ENCODE measurements around the gene CREM.
"Not testable (repeated sequence)": the region's sequence is repeated elsewhere in the genome, so short reads cannot be mapped to it uniquely, and the experiment has no call there.

The CREM gene

DNA sequence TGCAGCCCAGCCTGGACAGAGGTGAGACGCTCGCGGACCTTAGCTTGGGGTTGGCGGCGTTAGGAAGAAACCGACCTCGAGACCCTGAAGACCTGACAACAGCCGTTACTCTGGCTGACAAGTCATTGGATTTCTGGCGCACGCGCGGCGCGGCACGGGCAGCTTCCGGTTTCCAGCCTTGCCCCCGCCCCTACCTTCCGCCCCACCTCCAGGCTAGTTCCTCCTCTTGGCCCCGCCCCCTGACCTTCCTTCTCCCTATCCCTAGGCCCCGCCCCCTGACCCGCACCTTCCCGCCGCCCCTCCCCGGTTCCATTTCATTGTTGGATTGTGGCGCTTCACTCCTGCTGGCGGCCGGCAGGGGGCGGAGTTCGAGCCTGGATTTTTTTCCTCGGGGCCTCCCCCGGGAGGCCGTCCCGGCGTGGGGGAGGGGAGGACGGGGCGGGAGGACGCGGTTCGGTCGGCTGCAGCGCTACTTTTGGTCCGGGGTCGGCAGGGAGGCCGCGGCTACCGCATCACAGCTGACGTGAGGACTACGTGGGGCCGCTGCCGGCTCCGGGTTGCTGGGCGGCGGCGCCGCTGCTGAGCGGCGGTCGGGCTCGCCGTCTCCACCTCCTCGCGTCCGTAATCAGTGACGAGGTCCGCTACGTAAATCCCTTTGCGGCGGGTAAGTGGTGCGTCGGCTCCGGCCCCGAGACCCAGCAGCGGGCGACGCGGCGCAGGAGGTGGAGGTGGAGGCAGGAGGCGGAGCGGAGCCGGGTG lies at the start of gene CREM:
CREM (plus strand) TSS at position 317 of the 759 bp plus-strand sequence. CDS start 10,990 bp downstream, outside the sequence.
- peak; percentile 99 to 100 for DNase-seq (ENCODE audit: low read depth in 2 of 2)

GRCh38 chr10:35079265-35079664 lies 47.4 kb upstream of the CREM start:
- no peak for DNase-seq (ENCODE audit: low read depth in 2 of 2)

DNA sequence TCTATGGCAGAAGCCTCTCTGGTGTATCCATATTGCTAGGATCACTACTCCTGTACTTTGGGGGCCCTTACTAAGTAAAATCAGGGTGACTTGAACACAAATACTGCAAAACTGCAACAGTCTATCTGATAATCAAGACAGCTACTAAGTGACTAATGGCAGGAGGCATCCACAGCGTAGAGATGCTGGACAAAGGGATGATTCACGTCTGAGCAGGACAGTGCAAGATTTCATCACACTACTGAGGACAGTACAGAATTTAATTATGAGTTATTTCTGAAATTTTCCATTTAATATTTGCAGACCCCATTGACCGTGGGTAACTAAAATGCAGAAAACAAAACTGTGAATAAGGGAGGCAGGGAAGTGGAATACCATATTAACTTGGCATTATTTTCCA lies 46.9 kb upstream of the CREM start:
- no peak for DNase-seq (ENCODE audit: low read depth in 2 of 2)

- DNase-seq (ENCODE audit: low read depth in 2 of 2): not testable (repeated sequence)
These were observed 46.4 kb upstream of the CREM start for GRCh38 chr10:35080261-35080660.

DNA sequence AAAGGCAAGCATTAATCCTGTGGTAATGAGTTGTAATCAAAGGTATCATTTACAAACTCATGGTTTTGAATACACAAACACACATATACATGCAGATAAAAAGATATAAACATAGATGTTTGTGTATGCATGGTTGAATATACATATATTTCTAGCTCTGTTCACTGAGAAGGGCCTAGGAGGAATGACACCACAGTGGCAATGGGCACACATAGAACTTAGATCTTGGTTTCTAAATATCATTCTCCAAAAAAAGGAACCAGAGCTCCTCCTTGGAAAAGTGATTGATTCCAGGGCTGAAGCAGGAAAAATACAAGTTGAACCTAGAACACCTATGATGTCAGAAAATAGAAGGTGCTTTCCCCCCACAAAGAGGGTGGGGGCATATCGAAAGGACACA lies 43.4 kb upstream of the CREM start:
- no peak for DNase-seq (ENCODE audit: low read depth in 2 of 2)

DNA sequence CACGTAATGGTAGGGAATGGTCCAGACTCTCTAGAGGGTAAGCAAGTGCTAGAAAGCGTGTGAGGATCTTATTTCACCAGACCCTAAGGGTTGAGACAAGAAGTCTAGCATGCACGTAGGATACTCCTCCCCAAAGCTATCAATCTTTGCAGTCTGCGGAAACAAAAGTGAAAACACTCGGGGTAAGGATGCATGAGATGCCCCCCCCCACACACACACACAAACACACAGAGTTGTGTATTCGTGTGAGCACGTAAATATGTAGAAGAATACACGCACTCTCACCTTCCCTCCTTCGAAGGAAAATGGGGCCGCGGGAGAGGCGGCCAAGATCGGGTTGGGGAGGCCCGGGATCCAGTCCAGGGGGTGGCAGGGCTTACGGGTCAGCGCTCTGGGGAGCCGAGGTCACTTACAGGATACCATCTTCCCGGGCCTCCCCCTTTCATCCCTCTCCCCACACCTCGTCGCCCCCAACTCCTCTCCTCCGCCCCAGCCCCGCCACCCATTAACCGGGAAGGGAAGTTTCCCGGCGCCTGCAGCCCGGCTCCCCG lies 37.0 kb upstream of the CREM start:
- DNase-seq (ENCODE audit: low read depth in 2 of 2): peak in 1 of 2 donors; percentile 2

GRCh38 chr10:35090162-35090954 lies 36.3 kb upstream of the CREM start, which contains the start of gene CUL2:
TSS of gene CUL2 (minus strand) at chr10:35090341. CDS start at chr10:35071317, 19,024 bp downstream.
- DNase-seq (ENCODE audit: low read depth in 2 of 2): peak; percentile 83

DNA sequence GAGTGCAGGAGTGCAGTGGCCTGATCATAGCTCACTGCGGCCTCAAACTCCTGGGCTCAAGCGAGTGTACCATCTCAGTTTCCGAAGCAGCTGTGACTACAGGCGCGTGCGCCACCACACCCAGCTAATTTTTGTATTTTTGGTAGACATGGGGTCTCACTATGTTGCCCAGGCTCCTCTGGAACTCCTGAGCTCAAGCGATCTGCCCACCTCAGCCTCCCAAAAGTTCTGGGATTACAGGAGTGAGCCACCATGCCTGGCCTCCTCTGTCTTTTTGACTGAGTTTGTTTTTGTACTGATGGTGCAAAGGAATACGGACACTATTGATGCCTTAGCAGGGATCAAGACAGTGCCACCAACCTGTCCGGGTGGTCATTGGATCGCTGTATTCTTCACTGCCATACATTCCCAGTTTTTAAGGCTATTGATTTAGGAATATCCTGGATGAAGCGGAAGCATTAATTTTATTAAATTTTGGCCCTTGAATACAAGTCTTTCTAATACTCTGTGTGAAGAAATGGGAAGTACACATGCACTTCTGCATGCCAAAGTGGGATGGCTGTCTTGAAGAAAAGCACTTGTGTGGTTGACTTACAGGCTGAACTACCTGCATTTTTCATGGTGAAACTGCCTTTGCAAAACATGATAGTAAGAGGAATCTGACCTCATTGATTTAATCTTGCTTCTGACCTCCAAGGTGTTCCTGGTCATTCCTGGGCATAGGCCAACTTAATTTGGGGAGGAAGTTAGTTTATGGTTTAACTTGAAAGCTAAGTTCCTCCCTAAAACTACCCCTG lies 34.5 kb upstream of the CREM start:
- no peak for DNase-seq (ENCODE audit: low read depth in 2 of 2)

GRCh38 chr10:35092851-35093250 lies 33.8 kb upstream of the CREM start:
- DNase-seq (ENCODE audit: low read depth in 2 of 2): no peak

GRCh38 chr10:35096312-35096711 lies 30.3 kb upstream of the CREM start:
- no peak for DNase-seq (ENCODE audit: low read depth in 2 of 2)

DNA sequence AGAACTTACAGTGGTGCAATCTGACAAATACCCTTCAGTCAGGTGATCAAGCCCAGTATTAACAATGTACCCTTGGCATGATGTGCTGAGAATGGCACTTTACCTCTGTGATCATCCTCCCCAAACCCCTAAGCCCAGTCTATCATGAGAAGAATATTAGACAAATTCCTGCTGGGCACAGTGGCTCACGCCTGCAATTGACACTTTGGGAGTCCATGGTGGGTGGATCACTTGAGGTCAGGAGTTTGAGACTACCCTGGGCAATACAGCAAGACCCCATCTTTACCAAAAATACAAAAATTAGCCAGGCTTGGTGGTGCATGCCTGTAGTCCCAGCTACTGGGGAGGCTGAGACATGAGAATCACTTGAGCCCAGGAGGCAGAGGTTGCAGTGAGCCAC lies 29.1 kb upstream of the CREM start:
- DNase-seq (ENCODE audit: low read depth in 2 of 2): no peak

GRCh38 chr10:35103882-35104281 lies 22.8 kb upstream of the CREM start:
- DNase-seq (ENCODE audit: low read depth in 2 of 2): no peak

DNA sequence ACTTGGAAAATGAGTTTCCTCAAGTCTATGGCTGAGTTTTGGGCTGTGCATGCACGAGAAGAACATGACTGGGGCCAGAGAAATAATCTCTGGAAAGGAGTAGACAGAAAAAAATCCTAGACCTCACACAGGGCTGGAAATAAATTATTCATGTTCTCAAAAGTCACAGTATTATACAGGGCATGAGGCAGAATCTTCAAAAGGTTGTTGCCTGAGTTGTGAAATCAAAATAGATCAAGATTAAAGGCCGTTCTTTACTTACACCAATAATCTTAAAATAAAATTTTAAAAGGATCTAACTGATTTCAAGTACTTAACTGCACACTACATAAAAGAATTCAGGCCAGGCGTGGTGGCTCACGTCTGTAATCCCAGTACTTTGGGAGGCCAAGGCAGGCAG lies 14.1 kb upstream of the CREM start:
- no peak for DNase-seq (ENCODE audit: low read depth in 2 of 2)

DNA sequence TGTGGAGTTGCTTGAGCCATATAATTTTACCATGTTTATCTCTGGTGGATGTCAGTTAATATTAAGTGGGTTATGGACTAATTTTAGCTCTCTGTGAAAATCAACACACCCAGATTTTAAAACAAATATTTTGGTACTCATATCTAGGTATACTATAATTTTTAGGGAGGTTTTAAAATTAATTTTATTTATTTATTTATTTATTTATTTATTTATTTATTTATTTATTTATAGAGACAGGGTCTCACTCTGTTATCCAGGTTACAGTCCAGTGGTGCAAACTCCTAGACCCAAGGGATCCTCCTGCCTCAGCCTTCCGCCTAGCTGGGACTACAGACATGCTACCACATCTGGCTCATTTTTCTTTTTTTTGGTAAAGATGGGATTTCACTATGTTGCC lies 7.3 kb upstream of the CREM start:
- DNase-seq (ENCODE audit: low read depth in 2 of 2): no peak

- DNase-seq (ENCODE audit: low read depth in 2 of 2): no peak
These were observed 2.1 kb upstream of the CREM start for GRCh38 chr10:35124540-35124939.

- DNase-seq (ENCODE audit: low read depth in 2 of 2): no peak
These were observed 550 bp upstream of the CREM start for GRCh38 chr10:35126062-35126529.

DNA sequence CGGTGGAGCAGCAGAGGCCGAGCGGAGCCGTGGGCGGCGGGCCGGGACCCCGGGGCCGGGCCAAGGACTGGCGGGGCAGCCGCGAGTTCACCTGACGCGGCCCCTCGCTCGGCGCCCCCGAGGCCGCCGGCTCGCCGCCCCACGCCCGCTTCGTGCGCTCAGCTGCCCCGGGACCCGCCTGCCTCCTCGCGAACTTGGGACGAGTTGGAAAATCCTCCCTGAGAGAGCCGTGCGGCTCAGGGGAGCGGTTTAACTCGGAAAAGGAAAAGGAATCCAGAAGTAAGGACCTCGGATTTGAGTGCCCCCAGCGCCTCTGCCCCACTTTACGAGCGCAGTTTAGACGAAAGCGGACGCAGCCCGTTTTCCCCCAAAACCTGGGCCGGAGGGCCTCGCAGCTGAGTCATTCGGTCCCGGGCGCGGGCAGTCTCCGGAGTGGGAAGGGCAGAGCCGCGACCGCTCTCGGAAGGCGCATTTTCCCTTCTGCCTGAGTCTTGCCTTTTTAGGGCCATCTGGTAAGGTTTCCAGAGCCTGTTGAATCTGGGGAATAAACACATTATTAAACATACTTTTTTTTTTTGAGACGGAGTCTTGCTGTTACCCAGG lies 744 bp downstream of the CREM start:
- peak; percentile 23 to 30 for DNase-seq (ENCODE audit: low read depth in 2 of 2)

- DNase-seq (ENCODE audit: low read depth in 2 of 2): no peak
These were observed 2.6 kb downstream of the CREM start for GRCh38 chr10:35129185-35129674.

- no peak for DNase-seq (ENCODE audit: low read depth in 2 of 2)
These were observed 4.0 kb downstream of the CREM start for GRCh38 chr10:35130663-35131062.

DNA sequence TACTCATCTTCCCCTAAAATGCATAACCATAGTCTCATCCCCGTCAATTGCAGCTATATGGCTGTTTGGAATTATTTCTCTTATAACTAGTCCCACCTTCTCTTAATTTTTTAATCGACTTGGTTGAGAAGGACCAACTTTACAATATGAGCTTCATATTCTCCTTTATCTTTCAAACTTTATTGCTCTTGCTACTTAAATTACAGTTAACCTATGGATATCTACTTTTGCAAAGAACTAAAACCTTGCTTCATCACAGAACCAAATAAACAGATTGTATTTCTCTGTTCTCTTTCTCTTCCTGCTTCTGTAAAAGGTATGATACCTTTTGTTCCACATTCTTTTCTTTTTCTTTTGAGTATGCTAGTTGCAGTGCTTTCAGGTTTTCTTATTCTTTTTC lies 6.1 kb downstream of the CREM start:
- no peak for DNase-seq (ENCODE audit: low read depth in 2 of 2)

- no peak for DNase-seq (ENCODE audit: low read depth in 2 of 2)
These were observed 6.9 kb downstream of the CREM start for GRCh38 chr10:35133586-35133985.
